HCT116 (cell line): Measurements from ENCODE around the gene ACSS1. TPM values are rescaled to one million over a fixed set of nuclear protein-coding genes. Genes with fewer than 3 reads are reported as not detected.
A peak's percentile ranks its signal among the peaks of the same experiment; 100 is the strongest.

ENCODE experiments used
- ATAC-seq: fragments of 200-7000 bp; cut with Tn5 transposase; 2 replicates; pipeline ENCODE4 v1.9.1; 2020; ENCODE audit warnings: mild to moderate bottlenecking, moderate library complexity
- BruUV-seq: library from RNA; stranded (reverse); fragments of 400-500 nt; replicated peaks from 2 replicates; lab custom pipeline; 2021; lab: Mats Ljungman, UMichigan
- CTCF ChIA-PET: fragments of 300-600 bp; sonication (Branson Sonifier 250); formaldehyde crosslinking; loops from one replicate; lab custom pipeline; 2021; ENCODE audit warnings: antibody characterized with exemption; lab: Charles Lee
- POLR2A ChIA-PET: fragments of 300-600, 350-600 bp; sonication (Branson Sonifier 250); formaldehyde crosslinking; loops from one replicate; lab custom pipeline; 2021; ENCODE audit warnings: antibody characterized with exemption; lab: Charles Lee
- RAD21 ChIA-PET, 2 experiments: fragments of 300-600 bp; sonication (Branson Sonifier 250); formaldehyde crosslinking; loops; one replicate each; lab custom pipeline; 2023; ENCODE audit warnings: low total read pairs in 2 of 2; ENCODE audit not compliant: uncharacterized antibody in 2 of 2, unreplicated experiment in 2 of 2, low non-redundant PET in 1 of 2; lab: Charles Lee
- DNase-seq: peaks from one replicate; pipeline ENCODE4 v3.0.0-alpha.2; 2010; ENCODE audit warnings: low read depth, low spot score
- H2AFZ ChIP-seq: fragments of 200-600 bp; shearing (Covaris generic), sonication (generic); 2 replicates; pipeline ENCODE4 v1.6.1; 2017; ENCODE audit warnings: low read depth, mixed run types, mixed read lengths, antibody characterized with exemption, low read length; ENCODE audit not compliant: poor library complexity, severe bottlenecking
- H3K27ac ChIP-seq: 2 replicates; pipeline ENCODE4 v1.5.1; 2012; ENCODE audit warnings: low read depth, low read length
- H3K27me3 ChIP-seq: fragments of 200-600 bp; sonication (generic); 2 replicates; pipeline ENCODE4 v1.6.1; 2016; ENCODE audit warnings: mixed run types, low read length, mixed read lengths; ENCODE audit not compliant: insufficient read depth
- H3K36me3 ChIP-seq, 2 experiments: fragments of 200-500 bp in 1 of 2; fragments of 200-600 bp in 1 of 2; sonication (Bioruptor generic) in 1 of 2; sonication (generic) in 1 of 2; 2 replicates each; pipeline versions ENCODE4 v1.5.1 to v1.6.1; 2014 to 2016; ENCODE audit warnings: low read length in 2 of 2, inconsistent platforms in 1 of 2, mixed read lengths in 1 of 2, mixed run types in 1 of 2; ENCODE audit not compliant: insufficient read depth in 2 of 2, control insufficient read depth in 1 of 2
- H3K4me1 ChIP-seq, 2 experiments: fragments of 200-600 bp in 1 of 2; sonication (generic) in 1 of 2; 2 replicates each; pipeline versions ENCODE4 v1.5.1 to v1.6.1; 2012 to 2017; ENCODE audit warnings: low read length in 2 of 2, inconsistent platforms in 1 of 2, mild to moderate bottlenecking in 1 of 2, mixed read lengths in 1 of 2, mixed run types in 1 of 2, moderate library complexity in 1 of 2; ENCODE audit not compliant: insufficient read depth in 2 of 2, control insufficient read depth in 1 of 2
- H3K4me2 ChIP-seq: fragments of 200-600 bp; sonication (generic); 2 replicates; pipeline ENCODE4 v1.6.1; 2017; ENCODE audit warnings: mixed run types, low read length, mixed read lengths
- H3K4me3 ChIP-seq, 2 experiments: fragments of 200-600 bp in 1 of 2; sonication (generic) in 1 of 2; replicated peaks in 1 of 2; 2 replicates each; pipeline ENCODE4 v1.5.1; 2011 to 2016; ENCODE audit warnings: low read length in 2 of 2, control low read depth in 1 of 2, low read depth in 1 of 2, mild to moderate bottlenecking in 1 of 2, mixed read lengths in 1 of 2, mixed run types in 1 of 2
- H3K79me2 ChIP-seq: fragments of 200-600 bp; sonication (generic); 2 replicates; pipeline ENCODE4 v1.6.1; 2017; ENCODE audit warnings: mild to moderate bottlenecking, mixed run types, low read length, moderate library complexity, mixed read lengths; ENCODE audit not compliant: insufficient read depth
- H3K9ac ChIP-seq: fragments of 200-600 bp; sonication (generic); 2 replicates; pipeline ENCODE4 v1.6.1; 2016; ENCODE audit warnings: low read length, mixed read lengths
- H3K9me2 ChIP-seq: fragments of 200-600 bp; sonication (generic), shearing (Covaris generic); 2 replicates; pipeline ENCODE4 v1.6.1; 2017; ENCODE audit warnings: mixed run types, mild to moderate bottlenecking, moderate library complexity; ENCODE audit not compliant: insufficient read depth
- H3K9me3 ChIP-seq, 2 experiments: fragments of 200-500 bp in 1 of 2; fragments of 200-600 bp in 1 of 2; sonication (Bioruptor generic) in 1 of 2; sonication (generic) in 1 of 2; 2 replicates each; pipeline ENCODE4 v1.6.1; 2014 to 2017; ENCODE audit warnings: low read length in 2 of 2, mixed read lengths in 2 of 2, inconsistent platforms in 1 of 2, low read depth in 1 of 2, mild to moderate bottlenecking in 1 of 2, mixed run types in 1 of 2, moderate library complexity in 1 of 2; ENCODE audit not compliant: control insufficient read depth in 1 of 2, insufficient read depth in 1 of 2
- H4K20me1 ChIP-seq: fragments of 200-600 bp; sonication (generic), shearing (Covaris generic); 2 replicates; pipeline ENCODE4 v1.6.1; 2017; ENCODE audit warnings: mixed run types, mild to moderate bottlenecking, moderate library complexity; ENCODE audit not compliant: insufficient read depth
- CBX3 ChIP-seq: IDR thresholded peaks from 2 replicates; pipeline ENCODE4 v1.6.1; 2012; ENCODE audit warnings: low read depth
- ELF1 ChIP-seq: IDR thresholded peaks from 2 replicates; pipeline ENCODE4 v1.6.1; 2012; ENCODE audit warnings: low read depth, borderline replicate concordance
- FOSL1 ChIP-seq: IDR thresholded peaks from 2 replicates; pipeline ENCODE4 v1.6.1; 2012; ENCODE audit warnings: low read depth
- POLR2A ChIP-seq: IDR thresholded peaks from 2 replicates; pipeline ENCODE4 v1.7.0; 2011; ENCODE audit warnings: borderline replicate concordance; ENCODE audit not compliant: insufficient read depth, insufficient read length; ENCODE audit errors: extremely low read depth
- RAD21 ChIP-seq: IDR thresholded peaks from 2 replicates; pipeline ENCODE4 v1.6.1; 2012; ENCODE audit warnings: low read depth, mild to moderate bottlenecking
- SP1 ChIP-seq: IDR thresholded peaks from 2 replicates; pipeline ENCODE4 v1.6.1; 2012; ENCODE audit warnings: low read depth
- TCF7L2 ChIP-seq: IDR thresholded peaks from 2 replicates; pipeline ENCODE4 v1.7.0; 2011; ENCODE audit warnings: borderline replicate concordance, inconsistent platforms; ENCODE audit not compliant: insufficient read depth, insufficient read length; ENCODE audit errors: extremely low read depth
- ZBTB33 ChIP-seq: IDR thresholded peaks from 2 replicates; pipeline ENCODE4 v1.6.1; 2011; ENCODE audit warnings: mild to moderate bottlenecking, low read length, moderate library complexity; ENCODE audit not compliant: insufficient replicate concordance; ENCODE audit errors: extremely low read depth
- intact Hi-C: fragments of 100-400 bp; cut with micrococcal nuclease; formaldehyde crosslinking; loops from 2 replicates; pipeline ENCODE4 v1.10.0; 2022
- total RNA-seq: library from RNA; stranded (reverse); gene quantifications from one replicate; pipeline ENCODE4 v1.2.1, GENCODE V29; 2021; ENCODE audit not compliant: unreplicated experiment
- TF ChIP-seq, protein P1 (sequence below), 3 experiments: fragments of 200-600 bp in 1 of 3; sonication (generic) in 1 of 3; IDR thresholded peaks in 2 of 3; conservative IDR thresholded peaks in 1 of 3; 2 replicates each; pipeline ENCODE4 v1.5.1; 2012 to 2017; ENCODE audit warnings: low read depth in 2 of 3, low read length in 2 of 3, antibody characterized with exemption in 1 of 3, borderline replicate concordance in 1 of 3, control low read depth in 1 of 3, mild to moderate bottlenecking in 1 of 3, mixed read lengths in 1 of 3, mixed run types in 1 of 3, moderate library complexity in 1 of 3; ENCODE audit not compliant: insufficient read depth in 1 of 3

ACSS1 gene
- total RNA-seq, 1 experiment from 2014 or later = 0.27 TPM

DNA sequence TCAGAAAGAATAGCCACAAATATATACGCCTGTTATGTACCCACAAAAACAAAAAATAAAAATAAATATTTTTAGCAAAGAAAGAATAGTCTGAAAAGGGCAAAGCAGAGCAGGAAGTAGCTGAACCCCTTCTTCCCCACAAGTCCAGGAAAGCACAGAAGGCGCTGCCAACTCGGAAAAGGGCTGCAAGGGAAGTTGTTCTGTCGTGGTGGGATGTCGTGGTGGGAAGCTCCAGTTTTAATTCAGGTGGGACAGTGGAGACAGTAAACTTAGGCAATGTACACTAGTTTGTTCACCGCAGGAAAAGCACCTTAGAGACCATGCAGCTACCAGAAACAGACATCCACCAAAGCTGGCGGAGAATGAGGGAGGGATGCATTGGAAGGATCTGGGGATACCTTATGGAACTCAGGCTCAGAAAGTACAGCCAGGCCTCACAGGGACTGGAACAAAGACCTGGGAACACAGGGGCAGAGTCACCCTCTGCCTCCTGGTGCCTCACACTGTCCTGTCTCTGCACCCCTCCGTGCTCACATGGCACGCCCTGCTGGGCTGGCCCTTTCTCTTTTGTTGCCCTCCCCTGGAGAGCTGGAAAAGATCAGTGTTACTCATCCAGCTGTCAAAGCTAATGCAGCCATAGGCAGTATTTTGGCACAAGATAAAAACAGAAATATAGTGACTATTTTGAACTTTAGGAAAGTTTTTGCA, 62.0 kb downstream of the ACSS1 start (continued):
- TF ChIP-seq SP1 (no peak), POLR2A (no peak), FOSL1 (no peak), TCF7L2 (no peak), ELF1 (no peak), ZBTB33 (no peak), CBX3 (no peak)

GRCh38 chr20:24994470-24995368, 63.2 kb downstream of the ACSS1 start:
- peaks cover 12 to 28% of the 10 kb centered on the region in 2 experiments for H3K4me1 ChIP-seq
- H3K79me2 ChIP-seq = peaks cover 26% of the 10 kb centered on the region
- POLR2A ChIA-PET = interaction anchor here (1.2 kb wide), 1 partner anchor 404 kb away, joined by 3 read pairs; no protein-coding TSS in a partner anchor
- peaks cover 16% of the 10 kb centered on the region; the same call in 1 of the 2 replicates for H3K27me3 ChIP-seq
- no peak overlapping the region for H3K4me3 ChIP-seq
- no peak overlapping the region for H3K9ac ChIP-seq
- H3K9me2 ChIP-seq = no peaks in the 10 kb centered on the region
- RAD21 ChIA-PET = interaction anchor here (0.8 to 1.1 kb wide), 3 partner anchors 16 to 71 kb away, joined by 3 to 4 read pairs (median 3); no protein-coding TSS in a partner anchor
- intact Hi-C loops = loop anchor here (1.0 to 5.0 kb wide), 4 partner anchors 71 to 423 kb away; partner anchors contain the start of gene ENTPD6
- peak; percentile 54 for ATAC-seq
- no peak overlapping the region for H2AFZ ChIP-seq
- TF ChIP-seq RAD21 (peak; percentile 94), SP1 (no peak)
- TF ChIP-seq, protein P1, sequence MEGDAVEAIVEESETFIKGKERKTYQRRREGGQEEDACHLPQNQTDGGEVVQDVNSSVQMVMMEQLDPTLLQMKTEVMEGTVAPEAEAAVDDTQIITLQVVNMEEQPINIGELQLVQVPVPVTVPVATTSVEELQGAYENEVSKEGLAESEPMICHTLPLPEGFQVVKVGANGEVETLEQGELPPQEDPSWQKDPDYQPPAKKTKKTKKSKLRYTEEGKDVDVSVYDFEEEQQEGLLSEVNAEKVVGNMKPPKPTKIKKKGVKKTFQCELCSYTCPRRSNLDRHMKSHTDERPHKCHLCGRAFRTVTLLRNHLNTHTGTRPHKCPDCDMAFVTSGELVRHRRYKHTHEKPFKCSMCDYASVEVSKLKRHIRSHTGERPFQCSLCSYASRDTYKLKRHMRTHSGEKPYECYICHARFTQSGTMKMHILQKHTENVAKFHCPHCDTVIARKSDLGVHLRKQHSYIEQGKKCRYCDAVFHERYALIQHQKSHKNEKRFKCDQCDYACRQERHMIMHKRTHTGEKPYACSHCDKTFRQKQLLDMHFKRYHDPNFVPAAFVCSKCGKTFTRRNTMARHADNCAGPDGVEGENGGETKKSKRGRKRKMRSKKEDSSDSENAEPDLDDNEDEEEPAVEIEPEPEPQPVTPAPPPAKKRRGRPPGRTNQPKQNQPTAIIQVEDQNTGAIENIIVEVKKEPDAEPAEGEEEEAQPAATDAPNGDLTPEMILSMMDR (IDR thresholded peaks at IDR 0.05 in 2 of 3, conservative IDR thresholded peaks at IDR 0.05 in 1 of 3; ENCODE audit: borderline replicate concordance in 1 of 3, insufficient read depth in 1 of 3, low read depth in 2 of 3, low read length in 2 of 3) = peak; percentile 87 to 93 (median 92)
- no peaks in the 10 kb centered on the region for H3K9me3 ChIP-seq
- no peaks in the 10 kb centered on the region for H3K36me3 ChIP-seq
- no peaks in the 10 kb centered on the region for H4K20me1 ChIP-seq
- DNase-seq = peak; percentile 55
- BruUV-seq = no TSS peak
- no peak overlapping the region for H3K27ac ChIP-seq
- CTCF ChIA-PET = interaction anchor here (0.9 to 3.6 kb wide), 7 partner anchors 69 to 404 kb away, joined by 3 to 31 read pairs (median 4); partner anchors contain the start of gene PYGB
- H3K4me2 ChIP-seq = peak overlapping the region; percentile 46
